HCT116 (cell line): ENCODE results near the gene CSF1R. TPM values are rescaled to one million over a fixed set of nuclear protein-coding genes. Genes with fewer than 3 reads are reported as not detected.

Experiments
- ATAC-seq: fragments of 200-7000 bp; cut with Tn5 transposase; 2 replicates; pipeline ENCODE4 v1.9.1; 2020; ENCODE audit warnings: mild to moderate bottlenecking, moderate library complexity
- BruUV-seq: library from RNA; stranded (reverse); fragments of 400-500 nt; replicated peaks from 2 replicates; lab custom pipeline; 2021; lab: Mats Ljungman, UMichigan
- CTCF ChIA-PET: fragments of 300-600 bp; sonication (Branson Sonifier 250); formaldehyde crosslinking; loops from one replicate; lab custom pipeline; 2021; ENCODE audit warnings: antibody characterized with exemption; lab: Charles Lee
- POLR2A ChIA-PET: fragments of 300-600, 350-600 bp; sonication (Branson Sonifier 250); formaldehyde crosslinking; loops from one replicate; lab custom pipeline; 2021; ENCODE audit warnings: antibody characterized with exemption; lab: Charles Lee
- RAD21 ChIA-PET, 2 experiments: fragments of 300-600 bp; sonication (Branson Sonifier 250); formaldehyde crosslinking; loops; one replicate each; lab custom pipeline; 2023; ENCODE audit warnings: low total read pairs in 2 of 2; ENCODE audit not compliant: uncharacterized antibody in 2 of 2, unreplicated experiment in 2 of 2, low non-redundant PET in 1 of 2; lab: Charles Lee
- DNase-seq: peaks from one replicate; pipeline ENCODE4 v3.0.0-alpha.2; 2010; ENCODE audit warnings: low read depth, low spot score
- H2AFZ ChIP-seq: fragments of 200-600 bp; shearing (Covaris generic), sonication (generic); 2 replicates; pipeline ENCODE4 v1.6.1; 2017; ENCODE audit warnings: low read depth, mixed run types, mixed read lengths, antibody characterized with exemption, low read length; ENCODE audit not compliant: poor library complexity, severe bottlenecking
- H3K27ac ChIP-seq: 2 replicates; pipeline ENCODE4 v1.5.1; 2012; ENCODE audit warnings: low read depth, low read length
- H3K27me3 ChIP-seq: fragments of 200-600 bp; sonication (generic); 2 replicates; pipeline ENCODE4 v1.6.1; 2016; ENCODE audit warnings: mixed run types, low read length, mixed read lengths; ENCODE audit not compliant: insufficient read depth
- H3K36me3 ChIP-seq, 2 experiments: fragments of 200-500 bp in 1 of 2; fragments of 200-600 bp in 1 of 2; sonication (Bioruptor generic) in 1 of 2; sonication (generic) in 1 of 2; 2 replicates each; pipeline versions ENCODE4 v1.5.1 to v1.6.1; 2014 to 2016; ENCODE audit warnings: low read length in 2 of 2, inconsistent platforms in 1 of 2, mixed read lengths in 1 of 2, mixed run types in 1 of 2; ENCODE audit not compliant: insufficient read depth in 2 of 2, control insufficient read depth in 1 of 2
- H3K4me1 ChIP-seq, 2 experiments: fragments of 200-600 bp in 1 of 2; sonication (generic) in 1 of 2; 2 replicates each; pipeline versions ENCODE4 v1.5.1 to v1.6.1; 2012 to 2017; ENCODE audit warnings: low read length in 2 of 2, inconsistent platforms in 1 of 2, mild to moderate bottlenecking in 1 of 2, mixed read lengths in 1 of 2, mixed run types in 1 of 2, moderate library complexity in 1 of 2; ENCODE audit not compliant: insufficient read depth in 2 of 2, control insufficient read depth in 1 of 2
- H3K4me2 ChIP-seq: fragments of 200-600 bp; sonication (generic); 2 replicates; pipeline ENCODE4 v1.6.1; 2017; ENCODE audit warnings: mixed run types, low read length, mixed read lengths
- H3K4me3 ChIP-seq, 2 experiments: fragments of 200-600 bp in 1 of 2; sonication (generic) in 1 of 2; replicated peaks in 1 of 2; 2 replicates each; pipeline ENCODE4 v1.5.1; 2011 to 2016; ENCODE audit warnings: low read length in 2 of 2, control low read depth in 1 of 2, low read depth in 1 of 2, mild to moderate bottlenecking in 1 of 2, mixed read lengths in 1 of 2, mixed run types in 1 of 2
- H3K79me2 ChIP-seq: fragments of 200-600 bp; sonication (generic); 2 replicates; pipeline ENCODE4 v1.6.1; 2017; ENCODE audit warnings: mild to moderate bottlenecking, mixed run types, low read length, moderate library complexity, mixed read lengths; ENCODE audit not compliant: insufficient read depth
- H3K9ac ChIP-seq: fragments of 200-600 bp; sonication (generic); 2 replicates; pipeline ENCODE4 v1.6.1; 2016; ENCODE audit warnings: low read length, mixed read lengths
- H3K9me2 ChIP-seq: fragments of 200-600 bp; sonication (generic), shearing (Covaris generic); 2 replicates; pipeline ENCODE4 v1.6.1; 2017; ENCODE audit warnings: mixed run types, mild to moderate bottlenecking, moderate library complexity; ENCODE audit not compliant: insufficient read depth
- H3K9me3 ChIP-seq, 2 experiments: fragments of 200-500 bp in 1 of 2; fragments of 200-600 bp in 1 of 2; sonication (Bioruptor generic) in 1 of 2; sonication (generic) in 1 of 2; 2 replicates each; pipeline ENCODE4 v1.6.1; 2014 to 2017; ENCODE audit warnings: low read length in 2 of 2, mixed read lengths in 2 of 2, inconsistent platforms in 1 of 2, low read depth in 1 of 2, mild to moderate bottlenecking in 1 of 2, mixed run types in 1 of 2, moderate library complexity in 1 of 2; ENCODE audit not compliant: control insufficient read depth in 1 of 2, insufficient read depth in 1 of 2
- H4K20me1 ChIP-seq: fragments of 200-600 bp; sonication (generic), shearing (Covaris generic); 2 replicates; pipeline ENCODE4 v1.6.1; 2017; ENCODE audit warnings: mixed run types, mild to moderate bottlenecking, moderate library complexity; ENCODE audit not compliant: insufficient read depth
- CEBPB ChIP-seq: IDR thresholded peaks from 2 replicates; pipeline ENCODE4 v1.6.1; 2012; ENCODE audit warnings: low read depth
- CTCF ChIP-seq, 3 experiments: fragments of 200-600 bp in 1 of 3; sonication (generic) in 1 of 3; IDR thresholded peaks in 2 of 3; conservative IDR thresholded peaks in 1 of 3; 2 replicates each; pipeline ENCODE4 v1.5.1; 2012 to 2017; ENCODE audit warnings: low read depth in 2 of 3, low read length in 2 of 3, antibody characterized with exemption in 1 of 3, borderline replicate concordance in 1 of 3, control low read depth in 1 of 3, mild to moderate bottlenecking in 1 of 3, mixed read lengths in 1 of 3, mixed run types in 1 of 3, moderate library complexity in 1 of 3; ENCODE audit not compliant: insufficient read depth in 1 of 3
- ELF1 ChIP-seq: IDR thresholded peaks from 2 replicates; pipeline ENCODE4 v1.6.1; 2012; ENCODE audit warnings: low read depth, borderline replicate concordance
- RAD21 ChIP-seq: IDR thresholded peaks from 2 replicates; pipeline ENCODE4 v1.6.1; 2012; ENCODE audit warnings: low read depth, mild to moderate bottlenecking
- ZFX ChIP-seq: fragments of 450-650 bp; IDR thresholded peaks from 2 replicates; pipeline ENCODE4 v1.6.1; 2017
- intact Hi-C: fragments of 100-400 bp; cut with micrococcal nuclease; formaldehyde crosslinking; loops from 2 replicates; pipeline ENCODE4 v1.10.0; 2022
- total RNA-seq: library from RNA; stranded (reverse); gene quantifications from one replicate; pipeline ENCODE4 v1.2.1, GENCODE V29; 2021; ENCODE audit not compliant: unreplicated experiment

Gene CSF1R
- total RNA-seq, 1 experiment from 2014 or later: 0.17 TPM

GRCh38 chr5:150119421-150120061 is 33.2 kb upstream of the CSF1R start:
- no TSS peak for BruUV-seq
- Histone ChIP-seq H3K79me2 (no peaks in the 10 kb centered on the region), H3K9ac (no peak overlapping the region), H3K27ac (no peak overlapping the region), H2AFZ (no peak overlapping the region), H3K4me1 (peaks cover 4 to 16% of the 10 kb centered on the region in 2 experiments; a peak in 3 of 4 replicates), H3K9me2 (no peaks in the 10 kb centered on the region), H3K9me3 (no peaks in the 10 kb centered on the region), H3K36me3 (no peaks in the 10 kb centered on the region), H3K27me3 (no peaks in the 10 kb centered on the region), H4K20me1 (no peaks in the 10 kb centered on the region), H3K4me2 (no peak overlapping the region), H3K4me3 (no peak overlapping the region)
- TF ChIP-seq CTCF (IDR thresholded peaks at IDR 0.05 in 2 of 3, conservative IDR thresholded peaks at IDR 0.05 in 1 of 3; ENCODE audit: borderline replicate concordance in 1 of 3, insufficient read depth in 1 of 3, low read depth in 2 of 3, low read length in 2 of 3) (0 out of 6 replicates have a peak, but pooled peaks of 1 of the 3 experiments have one; percentile 12), ZFX (no peak)
- ATAC-seq: no peak
- POLR2A ChIA-PET: no interaction called here
- CTCF ChIA-PET: interaction anchor here (1.3 kb wide), 1 partner anchor 11 kb away, joined by 3 read pairs; no protein-coding TSS in a partner anchor
- intact Hi-C loops: no loop called here
- RAD21 ChIA-PET: no interaction called here
- no peak for DNase-seq

GRCh38 chr5:150118561-150119229 is 32.3 kb upstream of the CSF1R start:
- TF ChIP-seq RAD21 (no peak), ELF1 (no peak), CEBPB (no peak)
- ChIA-PET RAD21 (no interaction called here), POLR2A (no interaction called here), CTCF (interaction anchor here (1.3 kb wide), 1 partner anchor 10 kb away, joined by 3 read pairs; no protein-coding TSS in a partner anchor)
- intact Hi-C loops: no loop called here
- H2AFZ ChIP-seq: no peak overlapping the region
- peaks cover 4 to 16% of the 10 kb centered on the region in 2 experiments; a peak in 3 of 4 replicates for H3K4me1 ChIP-seq
- H3K36me3 ChIP-seq: no peaks in the 10 kb centered on the region
- no peak overlapping the region for H3K27ac ChIP-seq
- H3K27me3 ChIP-seq: no peaks in the 10 kb centered on the region
- H3K9me2 ChIP-seq: no peaks in the 10 kb centered on the region
- H3K9me3 ChIP-seq: no peaks in the 10 kb centered on the region
- no peak for DNase-seq
- no peak overlapping the region for H3K4me2 ChIP-seq
- no peak for ATAC-seq
- BruUV-seq: no TSS peak
- no peaks in the 10 kb centered on the region for H3K79me2 ChIP-seq
- H3K9ac ChIP-seq: no peak overlapping the region
- H4K20me1 ChIP-seq: no peaks in the 10 kb centered on the region
- H3K4me3 ChIP-seq: no peak overlapping the region
